H1 (cell line): ENCODE measurements around the gene TCN2. TPM values are rescaled to one million over a fixed set of nuclear protein-coding genes. Genes with fewer than 3 reads are reported as not detected.

Experiments used
- CTCF ChIA-PET: fragments of 300-600 bp; sonication (Branson Sonifier 250); formaldehyde crosslinking; loops from one replicate; lab custom pipeline; 2021; ENCODE audit not compliant: partially characterized antibody; lab: Charles Lee
- POLR2A ChIA-PET: fragments of 300-600 bp; sonication (Branson Sonifier 250); formaldehyde crosslinking; loops from one replicate; lab custom pipeline; 2021; ENCODE audit warnings: inconsistent platforms; ENCODE audit not compliant: partially characterized antibody; lab: Charles Lee
- DNase-seq, 2 experiments: peaks; one replicate each; pipeline versions ENCODE4 v3.0.0 to v3.0.0-alpha.2; 2010 to 2022; ENCODE audit warnings: low spot score in 2 of 2, low read depth in 1 of 2, mixed read lengths in 1 of 2
- FAIRE-seq: peaks from 2 replicates; lab custom pipeline; 2011; peaks lifted over from hg19 to GRCh38; lab: Jason Lieb, UNC
- H2AFZ ChIP-seq: 2 replicates; pipeline ENCODE4 v1.8.1; 2012; ENCODE audit warnings: low read length, inconsistent platforms
- H2AK5ac ChIP-seq: 2 replicates; pipeline ENCODE4 v1.6.1; 2013; ENCODE audit warnings: low read depth, low read length
- H2BK120ac ChIP-seq: replicated peaks from 2 replicates; pipeline ENCODE3; 2013; ENCODE audit warnings: low read depth, low read length, inconsistent platforms
- H2BK12ac ChIP-seq: 2 replicates; pipeline ENCODE4 v1.6.1; 2013; ENCODE audit warnings: low read depth, low read length
- H2BK15ac ChIP-seq: 2 replicates; pipeline ENCODE4 v1.6.1; 2013; ENCODE audit warnings: low read length
- H2BK20ac ChIP-seq: 2 replicates; pipeline ENCODE4 v1.6.1; 2013; ENCODE audit warnings: low read length
- H2BK5ac ChIP-seq: 2 replicates; pipeline ENCODE4 v1.6.1; 2013; ENCODE audit warnings: low read depth, low read length
- H3K14ac ChIP-seq: 2 replicates; pipeline ENCODE4 v1.6.1; 2013; ENCODE audit warnings: inconsistent platforms; ENCODE audit not compliant: insufficient read length
- H3K18ac ChIP-seq: 2 replicates; pipeline ENCODE4 v1.6.1; 2013; ENCODE audit warnings: low read length; ENCODE audit errors: extremely low read depth
- H3K23ac ChIP-seq: 2 replicates; pipeline ENCODE4 v1.6.1; 2013; ENCODE audit warnings: inconsistent platforms; ENCODE audit not compliant: insufficient read length
- H3K23me2 ChIP-seq: 2 replicates; pipeline ENCODE4 v1.6.1; 2013; ENCODE audit warnings: low read depth, low read length
- H3K27ac ChIP-seq: 2 replicates; pipeline ENCODE4 v1.6.1; 2011; ENCODE audit warnings: low read depth, low read length, inconsistent platforms
- H3K27me3 ChIP-seq, 4 experiments: replicated peaks in 1 of 4; 1 replicate in 1 of 4; 2 replicates in 3 of 4; pipeline versions ENCODE4 v1.6.1 to v1.8.1; 2011 to 2013; ENCODE audit warnings: low read length in 3 of 4, mild to moderate bottlenecking in 3 of 4, inconsistent platforms in 2 of 4, mixed read lengths in 2 of 4, moderate library complexity in 1 of 4; ENCODE audit not compliant: control insufficient read depth in 3 of 4, insufficient read depth in 3 of 4; ENCODE audit errors: extremely low read depth in 1 of 4
- H3K36me3 ChIP-seq, 4 experiments: 2 replicates each; pipeline versions ENCODE4 v1.6.1 to v1.8.1; 2011 to 2013; ENCODE audit warnings: mild to moderate bottlenecking in 4 of 4, low read length in 3 of 4, moderate library complexity in 2 of 4, control low read depth in 1 of 4, inconsistent platforms in 1 of 4; ENCODE audit not compliant: insufficient read depth in 4 of 4, control insufficient read depth in 2 of 4
- H3K4ac ChIP-seq: replicated peaks from 2 replicates; pipeline ENCODE3; 2013; ENCODE audit warnings: low read length, low read depth, mixed read lengths, inconsistent platforms; ENCODE audit not compliant: insufficient read length
- H3K4me1 ChIP-seq, 4 experiments: replicated peaks in 1 of 4; 1 replicate in 1 of 4; 2 replicates in 3 of 4; pipeline versions ENCODE4 v1.6.1 to v1.8.1; 2011 to 2013; ENCODE audit warnings: low read length in 3 of 4, inconsistent platforms in 2 of 4, mixed read lengths in 1 of 4; ENCODE audit not compliant: insufficient read depth in 4 of 4, control insufficient read depth in 3 of 4
- H3K4me2 ChIP-seq, 2 experiments: 2 replicates each; pipeline versions ENCODE4 v1.6.1 to v1.8.1; 2011 to 2013; ENCODE audit warnings: low read depth in 2 of 2, low read length in 2 of 2, control low read depth in 1 of 2, inconsistent platforms in 1 of 2, mild to moderate bottlenecking in 1 of 2; ENCODE audit not compliant: insufficient read depth in 1 of 2
- H3K4me3 ChIP-seq, 4 experiments: fragments of 200-600, 300-600 bp in 1 of 4; sonication (generic), shearing (Covaris generic), sonication (Bioruptor Twin) in 1 of 4; 2 replicates each; pipeline versions ENCODE4 v1.5.1 to v1.8.1; 2011 to 2016; ENCODE audit warnings: low read length in 4 of 4, low read depth in 3 of 4, control low read depth in 2 of 4, inconsistent platforms in 2 of 4, mild to moderate bottlenecking in 2 of 4, mixed read lengths in 1 of 4, moderate library complexity in 1 of 4; ENCODE audit not compliant: insufficient read depth in 2 of 4; ENCODE audit errors: extremely low read depth in 1 of 4
- H3K56ac ChIP-seq: replicated peaks from 2 replicates; pipeline ENCODE3; 2013; ENCODE audit warnings: low read depth, mild to moderate bottlenecking, mixed read lengths, low read length, inconsistent platforms; ENCODE audit not compliant: insufficient read length
- H3K79me1 ChIP-seq: 2 replicates; pipeline ENCODE4 v1.6.1; 2013; ENCODE audit warnings: low read depth, low read length, control low read depth
- H3K79me2 ChIP-seq, 2 experiments: 2 replicates each; pipeline versions ENCODE4 v1.6.1 to v1.8.1; 2012 to 2013; ENCODE audit warnings: low read length in 2 of 2, mild to moderate bottlenecking in 2 of 2, inconsistent platforms in 1 of 2; ENCODE audit not compliant: insufficient read depth in 2 of 2, control insufficient read depth in 1 of 2
- H3K9ac ChIP-seq, 4 experiments: replicated peaks in 1 of 4; 1 replicate in 1 of 4; 2 replicates in 3 of 4; pipeline versions ENCODE4 v1.6.1 to v1.8.1; 2011 to 2013; ENCODE audit warnings: low read depth in 3 of 4, low read length in 3 of 4, control low read depth in 2 of 4, mild to moderate bottlenecking in 2 of 4, moderate library complexity in 2 of 4, inconsistent platforms in 1 of 4; ENCODE audit errors: extremely low read depth in 1 of 4
- H3K9me3 ChIP-seq, 2 experiments: 2 replicates each; pipeline versions ENCODE4 v1.6.1 to v1.8.1; 2012 to 2013; ENCODE audit warnings: mild to moderate bottlenecking in 2 of 2, moderate library complexity in 2 of 2, control low read depth in 1 of 2, inconsistent platforms in 1 of 2, low read depth in 1 of 2, low read length in 1 of 2, mixed read lengths in 1 of 2; ENCODE audit not compliant: insufficient read depth in 2 of 2
- H4K20me1 ChIP-seq, 2 experiments: replicated peaks in 1 of 2; 2 replicates each; pipeline versions ENCODE3 to v1.8.1; 2011 to 2013; ENCODE audit warnings: inconsistent platforms in 2 of 2, low read length in 2 of 2, mild to moderate bottlenecking in 1 of 2; ENCODE audit not compliant: insufficient read depth in 2 of 2, control insufficient read depth in 1 of 2
- H4K5ac ChIP-seq: 2 replicates; pipeline ENCODE4 v1.6.1; 2013; ENCODE audit warnings: low read length, low read depth, mixed read lengths, inconsistent platforms; ENCODE audit not compliant: insufficient read length
- H4K8ac ChIP-seq: 2 replicates; pipeline ENCODE4 v1.8.0; 2013; ENCODE audit warnings: mild to moderate bottlenecking, moderate library complexity, low read length, inconsistent platforms; ENCODE audit not compliant: insufficient read depth; ENCODE audit errors: extremely low read depth
- H4K91ac ChIP-seq: replicated peaks from 2 replicates; pipeline ENCODE3; 2013; ENCODE audit warnings: low read length, mixed read lengths, inconsistent platforms; ENCODE audit not compliant: insufficient read length
- ASH2L ChIP-seq: fragments of 200-600, 300-600 bp; sonication (generic); IDR thresholded peaks from one replicate; pipeline ENCODE4 v1.7.1; 2017; ENCODE audit warnings: low read length
- FOSL1 ChIP-seq: IDR thresholded peaks from 2 replicates; pipeline ENCODE4 v1.6.1; 2011; ENCODE audit warnings: mild to moderate bottlenecking, low read depth, low read length, moderate library complexity; ENCODE audit not compliant: insufficient read depth
- KDM1A ChIP-seq: fragments of 200-600, 300-600 bp; sonication (generic); IDR thresholded peaks from 2 replicates; pipeline ENCODE4 v1.7.1; 2016; ENCODE audit warnings: mild to moderate bottlenecking, low read length, borderline replicate concordance
- NRF1 ChIP-seq: IDR thresholded peaks from 2 replicates; pipeline ENCODE4 v1.6.1; 2011; ENCODE audit warnings: mild to moderate bottlenecking, low read depth, low read length, improper control_type of control experiment
- PHF8 ChIP-seq: fragments of 200-600 bp; sonication (generic); conservative IDR thresholded peaks from 2 replicates; pipeline ENCODE4 v1.7.1; 2012; ENCODE audit warnings: low read depth, mild to moderate bottlenecking, inconsistent platforms, low read length, moderate library complexity
- POLR2AphosphoS5 ChIP-seq: IDR thresholded peaks from 2 replicates; pipeline ENCODE4 v1.6.1; 2011; ENCODE audit warnings: low read depth, low read length
- RNF2 ChIP-seq: fragments of 200-900, 300-1000 bp; sonication (generic); IDR thresholded peaks from 2 replicates; pipeline ENCODE4 v1.7.1; 2016; ENCODE audit warnings: borderline replicate concordance, low read depth, mild to moderate bottlenecking, antibody characterized with exemption, low read length; ENCODE audit not compliant: poor library complexity, severe bottlenecking; ENCODE audit errors: missing control alignments
- SIN3A ChIP-seq, 2 experiments: IDR thresholded peaks in 1 of 2; conservative IDR thresholded peaks in 1 of 2; 2 replicates each; pipeline ENCODE4 v1.6.1; 2011 to 2012; ENCODE audit warnings: low read length in 2 of 2, improper control_type of control experiment in 1 of 2, low read depth in 1 of 2, mild to moderate bottlenecking in 1 of 2
- YY1 ChIP-seq: IDR thresholded peaks from 2 replicates; pipeline ENCODE4 v1.6.1; 2011; ENCODE audit warnings: low read depth, mild to moderate bottlenecking, low read length
- ZNF274 ChIP-seq: IDR thresholded peaks from 2 replicates; pipeline ENCODE4 v1.7.0; 2012; ENCODE audit warnings: low read length, borderline replicate concordance; ENCODE audit errors: extremely low read depth
- WGBS, 2 experiments: shearing (Covaris generic) in 1 of 2; methylation state at CpG; one replicate each; pipeline versions ENCODE4 v1.1.6 to v1.1.7; 2013 to 2015; ENCODE audit warnings: low lambda C conversion rate in 2 of 2, mixed read lengths in 2 of 2, inconsistent platforms in 1 of 2, low coverage in 1 of 2, missing lambda C conversion rate in 1 of 2; ENCODE audit not compliant: insufficient replicate concordance in 2 of 2, insufficient coverage in 1 of 2, insufficient read length in 1 of 2; ENCODE audit errors: extremely low coverage in 1 of 2, missing lambda C conversion rate in 1 of 2; 5-methylcytosine and 5-hydroxymethylcytosine counted together
- polyA plus RNA-seq, 7 experiments: library from polyadenylated mRNA; depleted of rRNA in 3 of 7; stranded (reverse) in 5 of 7; unstranded in 2 of 7; fragments of >200 nt in 5 of 7; fragments of 200-250 nt in 2 of 7; gene quantifications; 1 replicate in 5 of 7; 2 replicates in 1 of 7; 4 replicates in 1 of 7; pipeline versions ENCODE4 v1.2.1 to v1.2.3, GENCODE V29; 2011 to 2013; ENCODE audit warnings: missing spikeins in 2 of 7, mixed read lengths in 2 of 7
- total RNA-seq: library from RNA; stranded (reverse); fragmentation: NEBNext Ultra II Directional; extraction: Animal tissue kit (Norgen Biotek cat#: 25700); gene quantifications from 2 replicates; pipeline ENCODE4 v1.2.1, GENCODE V29; 2021

TCN2 gene
- total and polyA plus RNA-seq, 2 of the 8 experiments (the other 6 are each of a cell fraction or from before 2014, with no cell fraction given) = 30.0 to 87.8 TPM

- Histone ChIP-seq H3K4me1 (peaks cover 0 to 2% (median under 1%) of the 10 kb centered on the region in 4 experiments; a peak in 4 of 7 replicates), H4K5ac (no peak within 1 kb of the TSS), H3K23me2 (peaks cover 16% of the 10 kb centered on the region; the same call in 1 of the 2 replicates), H2BK12ac (0 out of 2 replicates have a peak within 1 kb of the TSS, but pooled peaks have one; percentile 12), H3K9me3 (no peaks in the 10 kb centered on the region), H2AK5ac (no peak within 1 kb of the TSS), H4K20me1 (no peaks in the 10 kb centered on the region), H3K4ac (no peak within 1 kb of the TSS), H3K79me1 (no peaks in the 10 kb centered on the region), H4K91ac (no peak within 1 kb of the TSS), H2BK5ac (peak within 1 kb of the TSS; percentile 60; the same call in 1 of the 2 replicates), H3K79me2 (no peaks in the 10 kb centered on the region), H3K27me3 (peaks cover 0 to 13% (median 8%) of the 10 kb centered on the region in 4 experiments; a peak in 5 of 7 replicates), H2BK120ac (no peak within 1 kb of the TSS), H2AFZ (peak within 1 kb of the TSS; percentile 97), H3K27ac (peak within 1 kb of the TSS; percentile 18; the same call in 1 of the 2 replicates), H3K14ac (no peak within 1 kb of the TSS), H3K4me2 (peak within 1 kb of the TSS; percentile 90 to 94), H3K36me3 (no peaks in the 10 kb centered on the region), H3K18ac (peak within 1 kb of the TSS; percentile 71), H3K56ac (no peak within 1 kb of the TSS), H2BK20ac (no peak within 1 kb of the TSS), H4K8ac (peak within 1 kb of the TSS; percentile 87), H3K9ac (peak within 1 kb of the TSS in 3 of 4 experiments; percentile 48 to 74 (median 67); a peak in 6 of 7 replicates), H2BK15ac (no peak within 1 kb of the TSS), H3K4me3 (peak within 1 kb of the TSS; percentile 62 to 87 (median 76)), H3K23ac (no peak within 1 kb of the TSS)
- DNase-seq (peak; percentile 94 to 100), FAIRE-seq (peak; percentile 50)
- CTCF ChIA-PET = interaction anchor here (0.6 to 4.7 kb wide), 10 partner anchors 10 to 706 kb away, joined by 3 to 26 read pairs (median 5); partner anchors contain the start of gene SLC35E4
- POLR2A ChIA-PET = interaction anchor here (1.3 to 1.8 kb wide), 5 partner anchors 10 to 76 kb away, joined by 3 to 8 read pairs (median 4); partner anchors contain the start of gene OSBP2
- WGBS, 2 experiments = 2% methylated on average over 57 of the region's 77 CpGs; no CpG with 5 or more reads in 1 of the 2 experiments
- TF ChIP-seq RNF2 (no peak), PHF8 (peak; percentile 33; the same call in 1 of the 2 replicates), KDM1A (no peak), YY1 (peak; percentile 73), ASH2L (peak; percentile 92), NRF1 (peak; percentile 87), ZNF274 (no peak), SIN3A (conservative IDR thresholded peaks at IDR 0.05 in 1 of 2, IDR thresholded peaks at IDR 0.05 in 1 of 2; ENCODE audit: low read depth in 1 of 2, low read length in 2 of 2) (peak; percentile 60 to 88; a peak in 2 of 4 replicates), POLR2AphosphoS5 (peak; percentile 65), FOSL1 (no peak)
These were observed 60.8 kb downstream of the TCN2 start, which contains the start of gene DUSP18 for GRCh38 chr22:30667494-30668385. DUSP18 (minus strand) TSS chr22:30667875; CDS start chr22:30664003, 3,872 bp downstream.
